Activated naive CD8-positive, alpha-beta T cell treated with anti-CD3 and anti-CD28 coated beads for 36 hours (primary cell): Measurements from ENCODE around the gene NXPH3. TPM values are rescaled to one million over a fixed set of nuclear protein-coding genes. Genes with fewer than 3 reads are reported as not detected.
"Not testable (repeated sequence)": the region's sequence is repeated elsewhere in the genome, so short reads cannot be mapped to it uniquely, and the experiment has no call there.

Experiments
- DNase-seq: peaks from one replicate; pipeline ENCODE4 v3.0.0; 2021
- H3K27ac Mint-ChIP-seq: one replicate; pipeline ENCODE4 v1.8.0; 2022; ENCODE audit warnings: mild to moderate bottlenecking, moderate library complexity, mixed read lengths
- H3K27me3 Mint-ChIP-seq: one replicate; pipeline ENCODE4 v1.8.0; 2022; ENCODE audit warnings: mild to moderate bottlenecking, mixed read lengths
- H3K36me3 Mint-ChIP-seq: one replicate; pipeline ENCODE4 v1.8.0; 2021; ENCODE audit warnings: mild to moderate bottlenecking, mixed read lengths
- H3K4me1 Mint-ChIP-seq: one replicate; pipeline ENCODE4 v1.8.0; 2021; ENCODE audit warnings: mixed read lengths
- H3K4me3 Mint-ChIP-seq: one replicate; pipeline ENCODE4 v1.8.0; 2022; ENCODE audit warnings: mild to moderate bottlenecking, moderate library complexity, mixed read lengths
- H3K9me3 Mint-ChIP-seq: one replicate; pipeline ENCODE4 v1.8.0; 2022; ENCODE audit warnings: mixed read lengths
- total RNA-seq, 2 experiments: library from RNA; stranded (reverse); gene quantifications; one replicate each; pipeline ENCODE4 v1.2.3, GENCODE V29; 2021

NXPH3 gene
- total RNA-seq, 2 experiments from 2014 or later, result 0.10 to 0.18 TPM

DNA sequence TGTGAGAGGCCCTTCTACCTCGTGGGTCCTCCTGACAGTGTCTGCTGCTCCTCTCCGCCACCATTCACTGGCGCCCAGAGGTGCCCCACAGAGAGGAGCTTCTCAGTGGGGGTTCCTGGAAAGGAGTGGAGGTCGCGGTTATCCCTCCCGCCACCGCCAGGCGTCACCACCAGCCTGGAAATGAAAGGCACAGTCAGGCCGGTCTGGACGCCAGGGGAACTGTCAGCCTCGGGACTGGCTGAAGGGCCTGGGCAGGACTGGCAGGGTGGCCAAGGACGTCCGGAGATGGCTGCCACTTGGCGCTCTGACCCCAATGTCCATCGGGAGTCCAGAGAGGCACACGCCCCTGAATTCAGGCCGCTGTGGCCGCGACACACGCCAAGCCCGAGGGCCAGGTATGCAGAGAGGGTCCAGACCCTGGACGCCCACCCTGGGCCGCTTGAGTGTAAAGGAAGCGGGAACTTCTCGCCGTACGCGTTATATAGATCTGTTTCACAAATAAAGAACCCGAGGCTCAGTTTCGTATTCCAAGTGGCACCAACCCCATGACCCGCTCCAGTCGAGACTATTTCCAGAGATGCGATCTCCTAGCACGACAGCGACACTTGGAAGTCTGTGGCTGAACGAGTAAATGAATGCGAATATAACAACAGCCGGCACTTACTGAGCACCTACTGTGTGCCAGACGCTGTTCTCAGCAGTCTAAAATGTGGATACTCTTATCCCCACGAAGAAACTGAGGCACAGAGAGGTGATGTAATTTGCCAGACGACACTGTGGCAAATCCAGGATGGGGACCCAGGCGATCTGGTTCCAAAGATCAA, 7.6 kb upstream of the NXPH3 start:
- H3K27me3 Mint-ChIP-seq, result peaks cover 32% of the 10 kb centered on the region
- no peak overlapping the region for H3K27ac Mint-ChIP-seq

DNA sequence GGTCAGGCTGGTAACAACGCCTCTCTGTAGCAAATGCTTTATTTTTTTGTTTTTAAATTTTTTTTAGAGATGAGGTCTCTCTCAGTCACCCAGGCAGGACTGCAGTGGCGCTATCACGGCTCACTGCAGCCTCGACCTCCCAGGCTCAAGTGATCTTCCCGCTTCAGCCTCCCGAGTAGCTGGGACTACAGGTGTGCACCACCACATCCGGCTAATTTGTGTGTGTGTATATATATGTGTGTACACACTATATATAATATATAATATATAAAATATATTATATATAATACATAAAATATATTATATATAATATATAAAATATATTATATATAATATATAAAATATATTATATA, 7.0 kb upstream of the NXPH3 start:
- Mint-ChIP-seq H3K4me1 (peaks cover 20% of the 10 kb centered on the region), H3K27me3 (peaks cover 38% of the 10 kb centered on the region)
- H3K36me3 Mint-ChIP-seq, DNase-seq, H3K4me3 Mint-ChIP-seq, H3K9me3 Mint-ChIP-seq, H3K27ac Mint-ChIP-seq: not testable (repeated sequence)

More for the DNA sequence above, 7.6 kb upstream of the NXPH3 start:
- H3K36me3 Mint-ChIP-seq, result no peaks in the 10 kb centered on the region
- DNase-seq, result peak; percentile 83
- H3K4me1 Mint-ChIP-seq, result peaks cover 20% of the 10 kb centered on the region
- H3K4me3 Mint-ChIP-seq, result peak overlapping the region; percentile 64
- H3K9me3 Mint-ChIP-seq, result no peaks in the 10 kb centered on the region

DNA sequence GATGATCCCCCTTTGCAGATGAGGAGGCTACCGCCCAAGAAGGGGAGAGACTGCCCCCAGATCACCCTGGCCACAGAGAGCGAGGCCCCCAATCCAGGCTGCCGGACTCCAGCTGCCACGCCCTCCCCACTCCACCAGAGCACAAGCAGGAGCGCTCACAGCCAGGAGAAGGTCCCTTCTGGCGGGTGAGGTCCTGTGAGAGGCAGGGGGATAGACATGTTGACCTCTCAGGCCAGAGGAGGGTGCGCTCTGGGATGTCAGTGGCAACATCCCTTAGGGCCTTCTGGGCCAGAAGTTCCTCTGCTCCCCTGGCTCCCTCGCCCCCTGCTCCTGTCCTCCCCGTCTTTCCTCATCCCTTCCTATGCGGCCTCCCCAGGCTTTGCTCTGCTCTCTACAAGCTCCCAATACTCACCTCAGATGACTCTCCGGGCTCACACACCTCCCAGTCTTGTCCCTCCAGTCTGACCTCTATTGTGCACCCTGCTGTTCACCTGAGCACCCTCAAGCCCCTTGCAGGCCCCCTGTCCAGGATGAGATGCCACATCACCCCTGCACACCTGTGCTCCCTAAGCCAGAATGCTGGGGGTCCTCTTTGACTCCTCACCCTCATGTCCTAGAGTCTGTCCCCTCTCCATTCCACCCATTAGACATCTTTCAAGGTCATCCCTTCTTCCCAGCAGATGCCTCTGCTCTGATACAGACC, 5.0 kb upstream of the NXPH3 start:
- no peaks in the 10 kb centered on the region for H3K9me3 Mint-ChIP-seq
- no peak for DNase-seq
- H3K4me1 Mint-ChIP-seq, result peaks cover 19% of the 10 kb centered on the region
- H3K4me3 Mint-ChIP-seq, result peak overlapping the region; percentile 30
- H3K36me3 Mint-ChIP-seq, result no peaks in the 10 kb centered on the region
- H3K27me3 Mint-ChIP-seq, result peaks cover 51% of the 10 kb centered on the region
- H3K27ac Mint-ChIP-seq, result no peak overlapping the region

DNA sequence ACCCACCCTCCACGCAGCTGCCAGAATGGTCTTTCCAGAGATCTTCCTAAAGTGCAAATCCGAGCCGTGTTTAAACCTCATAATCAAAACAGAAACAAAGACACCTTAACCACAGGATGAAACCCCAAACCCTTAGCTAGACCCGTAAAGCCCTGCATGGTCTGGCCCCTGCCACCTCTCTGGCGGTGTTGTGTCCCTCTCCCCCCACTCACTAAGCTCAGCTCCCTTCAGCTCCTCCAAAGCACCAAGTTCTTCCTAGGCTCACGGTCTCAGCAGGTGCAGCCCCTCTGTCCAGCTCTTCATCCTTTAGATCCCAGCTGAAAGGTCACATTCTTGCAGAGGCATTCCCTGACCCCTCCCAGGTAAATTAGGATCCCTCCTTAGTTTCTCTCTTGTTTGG, 4.4 kb upstream of the NXPH3 start:
- no peak overlapping the region for H3K4me3 Mint-ChIP-seq
- H3K36me3 Mint-ChIP-seq, result no peaks in the 10 kb centered on the region
- peaks cover 15% of the 10 kb centered on the region for H3K4me1 Mint-ChIP-seq
- peaks cover 53% of the 10 kb centered on the region for H3K27me3 Mint-ChIP-seq
- DNase-seq, result no peak
- no peaks in the 10 kb centered on the region for H3K9me3 Mint-ChIP-seq
- H3K27ac Mint-ChIP-seq, result no peak overlapping the region

DNA sequence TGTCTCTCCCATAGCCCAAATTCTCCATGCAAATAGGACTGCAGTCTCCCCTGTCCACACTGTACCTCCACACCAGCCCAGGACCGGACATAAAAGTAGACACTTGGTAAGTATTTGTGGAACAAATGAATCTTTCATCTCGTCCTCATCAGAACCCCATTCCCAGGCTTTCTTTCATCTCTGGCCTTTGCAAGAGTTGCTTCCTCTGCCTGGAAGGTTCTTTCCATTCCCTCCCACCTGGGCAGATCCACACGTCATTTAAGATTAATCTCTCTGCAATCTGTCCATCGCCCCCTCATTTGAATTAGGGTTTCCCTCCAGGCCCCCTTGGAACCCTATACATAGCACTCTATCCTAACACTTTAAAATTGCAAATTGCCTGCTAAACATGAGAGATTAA, 3.9 kb upstream of the NXPH3 start:
- Mint-ChIP-seq H3K27ac (no peak overlapping the region), H3K4me3 (no peak overlapping the region), H3K9me3 (no peaks in the 10 kb centered on the region), H3K27me3 (peaks cover 56% of the 10 kb centered on the region), H3K4me1 (peaks cover 14% of the 10 kb centered on the region), H3K36me3 (no peaks in the 10 kb centered on the region)
- DNase-seq, result no peak

DNA sequence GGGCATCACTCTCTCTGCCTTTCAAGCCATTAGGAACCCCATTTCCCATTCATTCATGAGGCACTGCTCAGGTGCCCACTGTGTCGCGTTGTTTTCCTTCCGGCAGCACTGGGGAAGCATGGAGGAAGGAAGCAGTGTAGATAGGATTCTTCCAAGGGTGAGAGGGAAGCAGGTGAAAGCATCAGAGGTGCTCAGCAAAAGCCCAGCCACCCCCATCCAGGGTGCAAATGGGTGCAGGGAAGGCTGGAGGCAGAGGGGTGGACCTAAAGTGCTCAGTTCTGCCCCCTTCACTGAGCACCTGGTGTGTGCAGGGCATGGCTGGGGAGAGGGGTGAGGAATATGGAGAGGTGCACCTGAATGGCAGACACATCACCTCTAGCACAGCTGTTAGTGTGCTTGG, 3.4 kb upstream of the NXPH3 start:
- Mint-ChIP-seq H3K4me1 (peaks cover 17% of the 10 kb centered on the region), H3K27me3 (peaks cover 57% of the 10 kb centered on the region), H3K36me3 (no peaks in the 10 kb centered on the region), H3K27ac (no peak overlapping the region), H3K4me3 (no peak overlapping the region), H3K9me3 (no peaks in the 10 kb centered on the region)
- no peak for DNase-seq

DNA sequence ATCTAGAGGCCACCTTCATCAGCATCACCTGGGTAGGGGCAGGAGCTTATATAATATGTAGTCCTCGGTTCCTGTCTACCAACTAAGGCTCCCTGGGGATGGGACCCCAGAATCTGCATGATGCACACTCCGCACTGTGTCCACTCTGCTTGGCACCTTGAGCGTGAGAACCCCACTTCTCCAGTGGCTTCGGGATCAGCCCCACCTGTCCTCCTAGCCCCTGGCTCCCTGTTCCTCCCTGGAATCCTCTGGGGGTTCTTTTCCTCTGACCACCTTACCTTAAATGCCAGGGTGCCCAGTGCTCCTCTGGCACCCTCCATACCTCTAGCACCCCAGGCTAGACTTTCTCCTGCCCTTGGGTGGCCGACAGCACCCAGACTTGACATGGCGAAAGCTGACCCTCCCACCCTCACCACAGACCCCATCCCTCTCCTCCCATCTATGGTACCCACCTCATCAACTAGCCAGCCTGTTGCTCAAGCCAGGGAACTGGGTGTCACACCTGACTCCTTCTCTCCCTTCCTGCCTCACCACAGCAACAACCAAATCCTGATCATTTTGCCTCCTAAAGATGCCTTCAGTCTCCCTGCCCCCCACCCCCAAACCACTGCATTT, 2.8 kb upstream of the NXPH3 start:
- Mint-ChIP-seq H3K4me1 (peaks cover 16% of the 10 kb centered on the region), H3K9me3 (no peaks in the 10 kb centered on the region), H3K27ac (no peak overlapping the region), H3K27me3 (peaks cover 64% of the 10 kb centered on the region), H3K4me3 (no peak overlapping the region), H3K36me3 (no peaks in the 10 kb centered on the region)
- no peak for DNase-seq

DNA sequence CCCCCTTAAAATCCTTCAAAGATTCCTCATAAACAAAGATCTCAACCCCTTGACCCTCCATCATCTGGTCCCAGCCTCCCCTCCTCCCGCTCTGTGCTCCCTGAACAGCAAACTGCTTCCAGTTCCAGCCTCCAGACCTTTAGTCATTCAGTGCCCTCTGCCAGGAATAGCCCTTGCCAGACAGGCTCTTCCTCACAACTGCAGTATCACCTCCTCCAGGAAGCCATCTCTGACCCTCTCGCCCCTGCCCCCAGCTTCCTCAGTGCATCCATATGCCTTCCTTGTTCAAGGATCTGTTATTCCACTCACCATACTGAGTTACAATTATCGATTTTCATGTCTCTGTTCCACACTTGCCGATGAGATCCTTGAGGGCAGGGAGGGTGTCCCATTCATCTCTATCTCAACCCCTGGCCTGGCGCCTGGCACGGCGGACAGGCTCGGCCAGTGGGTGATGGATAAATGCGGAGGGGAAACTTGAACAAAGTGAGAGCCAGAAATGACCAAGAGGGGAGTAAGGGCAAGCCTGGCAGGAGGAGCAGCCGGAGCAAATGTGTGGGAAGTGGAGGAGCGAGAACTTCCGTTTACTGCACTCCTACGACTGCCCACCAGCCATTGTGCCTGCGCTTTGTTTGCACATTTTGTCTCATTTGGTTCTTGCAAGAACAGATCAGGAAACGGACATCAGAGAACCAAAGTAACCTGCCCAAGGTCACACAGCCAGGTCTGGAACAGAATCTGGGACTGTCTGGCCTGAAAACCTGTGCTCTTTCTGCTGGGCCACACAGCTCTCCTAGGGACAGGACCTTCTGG, 2.0 kb upstream of the NXPH3 start:
- no peak overlapping the region for H3K27ac Mint-ChIP-seq
- H3K27me3 Mint-ChIP-seq, result peaks cover 68% of the 10 kb centered on the region
- no peak for DNase-seq
- peaks cover 14% of the 10 kb centered on the region for H3K4me1 Mint-ChIP-seq
- no peak overlapping the region for H3K4me3 Mint-ChIP-seq
- no peaks in the 10 kb centered on the region for H3K9me3 Mint-ChIP-seq
- H3K36me3 Mint-ChIP-seq, result no peaks in the 10 kb centered on the region

DNA sequence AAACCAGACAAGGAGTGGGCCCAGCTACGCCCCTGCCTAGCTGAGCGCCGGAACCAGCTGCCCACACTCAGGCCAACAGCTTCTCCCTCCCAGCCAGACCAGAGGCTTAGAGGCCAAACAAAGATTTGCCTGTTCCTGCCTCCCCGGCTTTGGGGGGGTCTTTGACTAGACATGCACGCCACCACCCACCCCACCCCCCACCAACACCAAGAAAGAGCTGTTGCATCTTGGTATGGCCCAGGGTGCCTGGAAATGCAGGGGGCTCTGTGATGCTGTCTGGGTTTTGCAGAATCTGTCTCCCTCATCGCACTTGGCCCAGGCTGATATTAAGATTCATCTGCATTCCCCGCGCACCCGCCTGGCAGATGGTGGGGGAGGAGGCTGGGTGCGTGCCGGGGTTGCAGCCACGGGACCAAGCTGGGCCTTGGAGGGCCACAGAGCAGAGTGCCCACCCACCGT, 1.3 kb upstream of the NXPH3 start:
- no peak overlapping the region for H3K27ac Mint-ChIP-seq
- H3K9me3 Mint-ChIP-seq, result no peaks in the 10 kb centered on the region
- H3K27me3 Mint-ChIP-seq, result peaks cover 72% of the 10 kb centered on the region
- DNase-seq, result no peak
- no peak overlapping the region for H3K4me3 Mint-ChIP-seq
- H3K36me3 Mint-ChIP-seq, result no peaks in the 10 kb centered on the region
- H3K4me1 Mint-ChIP-seq, result peaks cover 14% of the 10 kb centered on the region

DNA sequence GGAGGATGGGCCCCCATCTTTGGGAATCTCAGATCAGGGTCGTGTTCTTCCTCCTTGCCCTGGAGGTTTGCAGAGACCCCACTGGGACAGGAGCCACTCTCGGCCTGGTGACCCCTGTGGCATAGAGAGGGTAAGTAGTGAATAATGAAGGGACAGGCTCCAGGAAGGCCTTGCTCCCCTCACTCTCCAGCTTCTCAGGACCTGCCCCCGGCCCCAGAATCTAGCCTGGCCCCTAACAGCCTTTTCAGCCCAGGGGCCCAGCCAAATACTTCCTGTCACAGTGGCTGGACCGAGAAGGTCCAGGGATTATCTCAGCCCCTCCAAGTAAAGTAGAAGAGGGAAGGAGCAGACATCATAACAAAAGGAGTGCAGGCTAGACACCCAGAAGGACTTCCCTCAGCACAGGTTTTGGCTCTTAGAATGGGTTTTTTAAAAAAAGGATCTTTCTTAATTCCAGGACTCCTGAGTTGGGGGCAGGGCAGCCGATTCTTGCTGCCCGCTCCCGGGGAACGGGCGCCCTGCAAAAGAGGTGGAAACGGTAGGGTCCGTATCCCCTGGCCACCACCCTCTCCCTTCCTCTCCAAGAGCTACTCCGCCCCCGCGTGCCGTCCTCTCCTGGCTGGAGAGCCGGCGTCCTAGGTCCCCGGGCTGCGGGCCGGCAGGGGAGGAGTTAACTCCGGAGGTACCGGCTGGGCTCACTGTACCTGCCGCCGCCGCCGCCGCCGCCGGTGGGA, 559 bp upstream of the NXPH3 start:
- no peaks in the 10 kb centered on the region for H3K36me3 Mint-ChIP-seq

DNA sequence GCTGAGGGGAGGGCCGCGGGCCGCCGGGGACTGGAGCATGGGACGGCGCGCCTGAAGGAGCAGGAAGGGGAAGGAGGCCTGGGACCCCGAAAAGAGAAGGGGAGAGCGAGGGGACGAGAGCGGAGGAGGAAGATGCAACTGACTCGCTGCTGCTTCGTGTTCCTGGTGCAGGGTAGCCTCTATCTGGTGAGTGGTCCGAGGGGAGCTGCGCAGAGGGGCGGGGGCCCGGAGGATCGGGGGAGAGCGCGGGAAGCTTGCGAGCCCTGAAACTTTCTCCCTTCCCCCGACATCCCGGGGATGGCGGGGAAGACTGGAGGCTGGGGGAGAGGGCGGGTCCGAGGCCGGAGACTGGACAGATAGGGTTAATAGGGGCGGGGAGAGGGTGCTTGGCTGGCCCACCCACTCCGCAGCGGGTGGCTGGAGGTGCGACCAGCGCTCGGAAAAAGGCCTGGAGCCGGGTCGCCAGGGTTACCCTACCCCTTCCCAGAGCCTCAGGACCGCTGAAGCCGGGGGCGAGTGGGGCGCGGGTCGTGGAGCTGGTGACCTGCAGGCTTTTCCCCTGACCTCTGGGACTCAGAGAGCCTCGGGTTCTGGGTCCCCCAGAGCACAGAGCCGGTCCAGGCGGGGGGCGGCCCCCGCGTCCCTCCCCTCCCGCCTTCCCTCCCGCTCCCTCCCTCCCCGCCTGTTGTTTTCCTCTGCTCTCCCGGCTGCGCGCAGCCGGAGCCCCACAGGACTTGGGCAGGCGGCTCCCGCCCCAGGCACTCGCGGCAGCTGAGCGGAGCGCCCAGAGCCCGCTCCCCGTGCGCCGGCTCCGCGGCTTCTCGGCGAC, 631 bp downstream of the NXPH3 start:
- no peak overlapping the region for H3K27ac Mint-ChIP-seq
- peaks cover 10% of the 10 kb centered on the region for H3K4me1 Mint-ChIP-seq
- H3K27me3 Mint-ChIP-seq, result peaks cover 64% of the 10 kb centered on the region
- H3K36me3 Mint-ChIP-seq, result no peaks in the 10 kb centered on the region
- H3K4me3 Mint-ChIP-seq, result peak overlapping the region; percentile 74
- no peaks in the 10 kb centered on the region for H3K9me3 Mint-ChIP-seq
- no peak for DNase-seq

More for the DNA sequence above, 559 bp upstream of the NXPH3 start:
- peaks cover 72% of the 10 kb centered on the region for H3K27me3 Mint-ChIP-seq
- peak overlapping the region; percentile 42 for H3K4me3 Mint-ChIP-seq
- H3K27ac Mint-ChIP-seq, result no peak overlapping the region
- DNase-seq, result no peak
- no peaks in the 10 kb centered on the region for H3K9me3 Mint-ChIP-seq
- peaks cover 14% of the 10 kb centered on the region for H3K4me1 Mint-ChIP-seq

DNA sequence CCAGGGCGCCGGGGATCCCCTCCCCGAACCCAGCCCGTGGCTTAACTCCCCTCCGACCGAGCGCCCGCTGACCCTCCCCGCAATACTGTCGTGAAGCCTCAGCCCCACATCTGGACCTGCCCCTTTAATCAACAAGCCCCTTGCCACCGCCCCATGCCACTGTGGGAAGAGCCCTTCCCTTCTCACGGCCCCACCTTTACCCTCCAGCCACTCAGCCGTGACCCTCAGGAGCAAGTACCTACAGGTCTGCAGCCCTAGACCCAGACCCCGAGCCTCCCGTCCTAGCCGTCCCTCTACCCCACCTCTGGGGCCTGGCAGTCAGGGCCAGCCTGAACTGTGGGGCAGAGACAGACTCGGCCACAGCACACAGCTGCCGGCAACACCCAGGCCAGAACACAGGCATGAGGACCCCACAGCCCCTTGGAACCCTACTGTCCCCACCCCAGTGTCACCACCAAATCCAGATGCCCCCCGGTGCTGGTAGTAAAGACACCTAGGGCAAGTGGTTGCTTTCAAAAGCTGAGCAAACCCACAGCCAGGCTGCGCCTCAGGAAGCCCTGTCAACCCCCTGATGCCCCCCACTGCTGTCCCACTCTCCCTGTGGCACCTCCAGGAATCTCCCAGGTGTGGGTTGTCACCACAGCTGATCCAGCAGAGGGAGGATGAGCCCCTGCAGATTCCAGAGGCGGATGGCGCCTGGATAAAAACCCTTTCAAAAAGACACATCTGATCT, 1.4 kb downstream of the NXPH3 start:
- peaks cover 10% of the 10 kb centered on the region for H3K4me1 Mint-ChIP-seq
- no peaks in the 10 kb centered on the region for H3K9me3 Mint-ChIP-seq
- peak overlapping the region; percentile 61 for H3K4me3 Mint-ChIP-seq
- DNase-seq, result no peak
- no peak overlapping the region for H3K27ac Mint-ChIP-seq
- no peaks in the 10 kb centered on the region for H3K36me3 Mint-ChIP-seq
- peaks cover 57% of the 10 kb centered on the region for H3K27me3 Mint-ChIP-seq

DNA sequence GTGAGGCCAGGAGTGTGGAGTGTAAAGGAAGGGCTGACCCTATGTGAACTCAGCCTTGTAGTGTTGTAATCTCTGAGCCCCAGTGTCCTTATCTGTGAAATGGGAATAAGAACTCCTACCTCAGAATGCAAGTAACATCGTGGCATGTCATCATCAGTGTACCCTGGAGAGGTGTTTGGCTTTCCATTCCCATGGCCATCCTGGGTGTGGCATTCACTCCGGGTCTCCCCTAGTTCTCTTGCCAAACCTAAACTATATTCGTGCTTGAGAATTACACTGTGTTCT, 1.9 kb downstream of the NXPH3 start:
- Mint-ChIP-seq H3K27ac (no peak overlapping the region), H3K4me3 (no peak overlapping the region)

More for the DNA sequence above, 1.9 kb downstream of the NXPH3 start:
- Mint-ChIP-seq H3K4me1 (peaks cover 10% of the 10 kb centered on the region), H3K9me3 (no peaks in the 10 kb centered on the region), H3K36me3 (no peaks in the 10 kb centered on the region), H3K27me3 (peaks cover 55% of the 10 kb centered on the region)
- no peak for DNase-seq
